Muscle layer of colon (tissue), 2 donors: ENCODE measurements around the gene ATP5MK.
"Not testable (repeated sequence)": the region's sequence is repeated elsewhere in the genome, so short reads cannot be mapped to it uniquely, and the experiment has no call there.

Experiments used
- H3K27ac ChIP-seq: one replicate; pipeline ENCODE4 v1.7.0; 2013; ENCODE audit warnings: low read depth, mild to moderate bottlenecking, low read length, moderate library complexity
- H3K27me3 ChIP-seq, 2 donors: one replicate each; pipeline ENCODE4 v1.7.0; 2013; ENCODE audit warnings: low read length in 2 of 2, mild to moderate bottlenecking in 2 of 2; ENCODE audit not compliant: insufficient read depth in 2 of 2, control insufficient read depth in 1 of 2
- H3K36me3 ChIP-seq: one replicate; pipeline ENCODE4 v1.7.0; 2013; ENCODE audit warnings: mild to moderate bottlenecking, low read length; ENCODE audit not compliant: insufficient read depth
- H3K4me1 ChIP-seq: one replicate; pipeline ENCODE4 v1.7.0; 2013; ENCODE audit warnings: mild to moderate bottlenecking, low read length; ENCODE audit not compliant: insufficient read depth
- H3K4me3 ChIP-seq, 2 donors: one replicate each; pipeline ENCODE4 v1.7.0; 2013; ENCODE audit warnings: low read length in 2 of 2, low read depth in 1 of 2, mild to moderate bottlenecking in 1 of 2, moderate library complexity in 1 of 2
- H3K9ac ChIP-seq: one replicate; pipeline ENCODE4 v1.7.0; 2013; ENCODE audit warnings: low read length
- H3K9me3 ChIP-seq: one replicate; pipeline ENCODE4 v1.7.0; 2013; ENCODE audit warnings: mild to moderate bottlenecking, low read length
- donor health status: abdominal sarcoma.
- donor health status: Adenocarcinoma of cecum.

The ATP5MK gene

DNA sequence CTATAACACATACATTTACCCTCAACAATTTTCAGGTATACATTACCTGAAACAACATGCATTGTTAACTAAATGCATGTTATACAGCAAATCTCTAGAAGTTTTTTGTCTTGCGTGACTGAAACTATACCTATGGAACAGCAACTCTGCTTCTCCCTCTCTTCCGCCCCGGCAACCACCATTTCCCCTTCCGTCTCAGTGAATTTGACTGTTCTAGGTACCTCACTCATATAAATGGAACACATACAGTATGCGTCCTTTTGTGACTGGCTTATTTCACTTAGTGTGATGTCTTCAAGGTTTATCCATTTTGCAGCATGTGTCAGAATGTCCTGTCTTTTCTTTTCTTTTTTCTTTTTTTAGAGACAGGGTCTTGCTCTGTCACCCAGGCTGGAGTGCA lies 33.4 kb upstream of the ATP5MK start:
- Histone ChIP-seq H3K9me3 (no peaks in the 10 kb centered on the region), H3K36me3 (peaks cover 52% of the 10 kb centered on the region), H3K4me3 (no peak overlapping the region), H3K27me3 (no peaks in the 10 kb centered on the region), H3K27ac (no peak overlapping the region), H3K4me1 (no peaks in the 10 kb centered on the region), H3K9ac (no peak overlapping the region)

DNA sequence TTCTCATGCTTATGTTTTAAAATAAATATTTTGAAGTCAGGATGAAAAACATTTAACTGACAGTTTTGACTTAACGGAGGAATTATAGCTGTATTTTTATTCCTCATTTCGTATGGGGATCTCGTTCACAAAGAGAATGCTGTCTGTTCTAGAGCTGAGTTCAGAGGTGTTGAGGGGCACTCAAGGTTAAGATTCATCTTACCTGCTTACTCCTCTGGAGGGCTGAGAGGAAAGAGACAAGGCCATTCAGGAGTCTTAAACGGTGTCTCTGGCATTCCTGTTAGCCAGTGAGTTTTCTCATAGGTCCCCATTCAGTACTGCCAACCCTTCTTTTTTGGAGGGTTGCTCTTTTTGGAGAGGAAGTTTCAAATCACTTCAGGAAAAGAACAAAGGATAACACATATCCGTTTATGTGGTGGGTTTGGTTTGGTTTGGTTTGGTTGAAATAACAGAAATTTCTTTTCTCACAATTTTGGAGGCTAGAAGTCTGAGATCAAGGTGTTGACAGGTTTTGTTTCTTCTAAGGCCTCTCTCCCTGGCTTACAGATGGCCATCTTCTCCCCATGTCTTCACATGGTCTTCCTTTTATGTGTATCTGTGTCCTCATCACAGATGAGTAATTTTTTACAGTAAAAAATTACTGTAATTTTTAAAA lies 32.8 kb upstream of the ATP5MK start:
- H3K9ac ChIP-seq, result no peak overlapping the region
- H3K27ac ChIP-seq, result no peak overlapping the region
- H3K27me3 ChIP-seq, result no peaks in the 10 kb centered on the region
- H3K4me1 ChIP-seq, result no peaks in the 10 kb centered on the region
- no peaks in the 10 kb centered on the region for H3K9me3 ChIP-seq
- H3K36me3 ChIP-seq, result peaks cover 52% of the 10 kb centered on the region
- no peak overlapping the region for H3K4me3 ChIP-seq

DNA sequence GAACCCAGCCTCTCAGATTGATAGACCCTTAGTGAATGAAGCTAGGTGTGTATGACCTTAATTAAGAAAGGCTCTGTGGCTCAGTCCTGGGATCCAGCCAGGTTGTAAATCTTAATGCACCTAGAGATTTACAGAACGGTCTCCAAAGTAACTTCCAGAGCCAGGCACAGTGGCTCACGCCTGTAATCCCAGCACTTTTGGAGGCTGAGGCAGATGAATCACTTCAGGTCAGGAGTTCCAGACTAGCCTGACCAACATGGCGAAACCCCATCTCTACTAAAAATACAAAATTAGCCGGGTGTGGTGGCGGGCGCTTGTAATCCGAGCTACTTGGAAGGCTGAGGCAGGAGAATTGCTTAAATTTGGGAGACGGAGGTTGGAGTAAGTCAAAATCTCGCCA lies 31.6 kb upstream of the ATP5MK start:
- peaks cover 53% of the 10 kb centered on the region for H3K36me3 ChIP-seq
- no peaks in the 10 kb centered on the region for H3K4me1 ChIP-seq
- no peaks in the 10 kb centered on the region for H3K27me3 ChIP-seq
- no peak overlapping the region for H3K9ac ChIP-seq
- H3K4me3 ChIP-seq, result no peak overlapping the region
- H3K27ac ChIP-seq, result no peak overlapping the region
- H3K9me3 ChIP-seq, result no peaks in the 10 kb centered on the region

DNA sequence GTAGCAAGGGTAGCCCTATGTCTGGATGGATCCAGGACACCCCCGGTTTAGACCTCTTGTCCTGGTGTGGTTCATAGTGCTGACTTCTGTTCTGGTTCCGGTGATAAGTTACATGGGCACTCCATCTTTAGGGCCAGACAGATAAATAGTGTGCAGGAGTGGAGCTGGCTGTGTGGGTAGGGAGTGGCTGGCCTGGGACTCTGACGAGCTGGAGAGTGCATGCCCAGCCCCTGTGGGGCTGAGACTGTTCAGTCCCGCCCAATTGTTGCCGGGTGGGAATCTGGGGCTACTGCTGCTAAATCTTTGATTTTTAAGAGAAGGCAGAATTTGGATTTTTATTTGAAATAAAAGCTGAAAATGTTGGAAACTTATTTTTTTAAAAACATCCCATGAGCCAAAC lies 27.5 kb upstream of the ATP5MK start:
- Histone ChIP-seq H3K27ac (no peak overlapping the region), H3K9ac (no peak overlapping the region), H3K9me3 (no peaks in the 10 kb centered on the region), H3K4me3 (no peak overlapping the region), H3K4me1 (no peaks in the 10 kb centered on the region), H3K27me3 (no peaks in the 10 kb centered on the region), H3K36me3 (peaks cover 76% of the 10 kb centered on the region)

DNA sequence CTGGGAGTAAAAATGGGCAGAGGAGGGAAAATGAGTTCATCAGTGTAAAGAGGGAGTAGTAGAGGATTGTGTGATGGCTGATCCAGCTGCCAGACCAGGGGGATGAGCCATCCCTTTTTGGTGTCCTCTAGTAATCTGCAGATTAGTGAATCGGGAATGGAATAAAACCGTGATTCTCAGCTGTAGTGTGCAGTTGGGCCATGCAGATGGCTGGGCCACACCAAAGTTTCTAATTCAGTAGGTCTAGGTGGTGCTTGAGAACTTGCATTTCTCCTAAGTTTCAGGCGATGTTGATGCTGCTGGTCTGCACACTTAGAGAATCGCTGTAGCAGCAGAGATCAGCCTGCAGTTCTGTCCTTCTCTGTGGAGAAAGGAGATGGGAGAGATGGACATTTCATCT lies 22.8 kb upstream of the ATP5MK start:
- Histone ChIP-seq H3K9ac (no peak overlapping the region), H3K27ac (no peak overlapping the region), H3K4me3 (no peak overlapping the region), H3K36me3 (peaks cover 88% of the 10 kb centered on the region), H3K27me3 (no peaks in the 10 kb centered on the region), H3K9me3 (no peaks in the 10 kb centered on the region), H3K4me1 (no peaks in the 10 kb centered on the region)

DNA sequence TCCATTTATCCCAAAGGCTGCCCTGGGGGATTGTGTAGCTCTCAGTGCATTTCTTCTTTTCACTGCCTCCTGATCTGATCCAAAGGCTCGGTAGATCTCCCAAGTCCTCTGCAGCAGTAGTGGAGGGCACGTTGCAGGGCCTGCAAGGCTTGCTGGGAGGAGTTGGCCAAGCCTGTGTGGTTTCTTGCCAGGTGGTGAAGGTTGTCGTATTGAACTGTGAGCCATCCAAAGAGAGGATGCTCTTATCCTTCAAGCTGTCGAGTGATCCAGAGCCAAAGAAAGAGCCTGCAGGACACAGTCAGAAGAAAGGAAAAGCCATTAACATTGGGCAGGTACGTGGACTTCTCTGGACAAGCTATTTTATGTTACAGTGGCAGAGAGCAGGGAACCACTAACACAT lies 21.3 kb upstream of the ATP5MK start:
- H3K4me1 ChIP-seq, result no peaks in the 10 kb centered on the region
- H3K4me3 ChIP-seq, result no peak overlapping the region
- H3K36me3 ChIP-seq, result peaks cover 88% of the 10 kb centered on the region
- no peak overlapping the region for H3K9ac ChIP-seq
- H3K27me3 ChIP-seq, result no peaks in the 10 kb centered on the region
- H3K9me3 ChIP-seq, result no peaks in the 10 kb centered on the region
- no peak overlapping the region for H3K27ac ChIP-seq

DNA sequence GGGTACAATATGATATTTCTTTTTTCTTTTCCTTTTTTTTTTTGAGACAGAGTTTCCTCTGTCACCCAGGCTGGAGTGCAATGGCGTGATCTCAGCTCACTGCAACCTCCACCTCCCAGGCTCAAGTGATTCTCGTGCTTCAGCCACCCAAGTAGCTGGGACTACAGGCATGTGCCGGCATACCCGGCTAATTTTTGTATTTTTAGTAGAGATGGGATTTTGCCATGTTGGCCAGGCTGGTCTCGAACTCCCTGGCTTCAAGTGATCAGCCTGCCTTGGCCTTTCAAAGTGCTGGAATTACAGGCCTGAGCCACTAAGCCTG lies 20.8 kb upstream of the ATP5MK start:
- not testable (repeated sequence) for H3K4me1 ChIP-seq, H3K4me3 ChIP-seq, H3K9ac ChIP-seq, H3K27ac ChIP-seq, H3K9me3 ChIP-seq, H3K27me3 ChIP-seq
- H3K36me3 ChIP-seq, result peaks cover 87% of the 10 kb centered on the region

DNA sequence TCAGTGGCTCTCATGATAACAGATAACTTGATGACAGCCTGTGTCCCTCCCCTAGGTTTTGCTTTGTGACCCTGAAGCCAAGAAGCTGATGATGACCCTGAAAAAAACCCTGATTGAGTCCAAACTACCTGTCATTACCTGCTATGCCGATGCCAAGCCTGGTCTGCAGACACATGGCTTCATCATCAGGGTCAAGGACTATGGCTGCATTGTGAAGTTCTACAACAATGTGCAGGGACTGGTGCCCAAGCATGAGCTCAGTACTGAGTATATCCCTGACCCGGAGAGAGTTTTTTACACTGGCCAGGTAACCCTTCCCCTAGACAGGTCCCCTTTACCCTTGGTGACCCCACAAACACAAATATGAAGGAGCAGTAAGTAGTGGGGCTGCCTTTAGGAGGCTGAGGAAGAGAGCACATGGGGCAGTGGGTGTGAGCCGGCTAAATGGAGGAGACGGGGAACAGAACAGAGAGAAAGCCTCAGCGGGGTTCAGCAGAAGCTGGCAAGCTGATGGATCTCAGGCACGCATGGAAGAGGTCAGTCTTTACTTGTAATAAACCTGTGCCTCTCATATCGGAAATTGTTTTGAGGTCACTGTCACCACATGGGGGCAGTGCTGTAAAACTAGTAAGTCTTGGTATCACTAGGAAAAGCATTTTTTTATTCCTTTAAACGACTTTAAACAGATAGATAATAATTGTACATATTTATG lies 20.3 kb upstream of the ATP5MK start:
- H3K27me3 ChIP-seq, result no peaks in the 10 kb centered on the region
- no peak overlapping the region for H3K27ac ChIP-seq
- H3K36me3 ChIP-seq, result peaks cover 89% of the 10 kb centered on the region
- H3K9me3 ChIP-seq, result no peaks in the 10 kb centered on the region
- no peak overlapping the region for H3K4me3 ChIP-seq
- no peaks in the 10 kb centered on the region for H3K4me1 ChIP-seq
- no peak overlapping the region for H3K9ac ChIP-seq

DNA sequence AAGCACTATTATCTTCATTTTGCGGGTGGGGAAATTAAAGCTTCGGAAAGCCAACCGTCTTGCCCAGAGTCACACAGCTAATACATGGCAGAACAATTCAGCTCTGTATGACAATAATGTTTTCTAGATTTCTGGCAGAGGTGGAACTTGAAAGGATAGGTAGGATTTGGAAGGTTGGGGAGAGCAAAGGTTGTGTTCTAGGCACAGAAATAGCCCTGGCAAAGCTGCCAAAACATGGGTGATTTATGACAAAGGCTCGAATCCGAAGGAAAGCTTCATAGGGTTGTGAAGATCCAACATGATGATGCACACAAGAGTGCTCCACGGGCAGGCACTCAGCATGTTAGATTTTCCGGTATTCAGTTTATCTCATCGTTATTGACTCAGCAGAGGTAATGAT lies 19.3 kb upstream of the ATP5MK start:
- Histone ChIP-seq H3K27ac (no peak overlapping the region), H3K9me3 (no peaks in the 10 kb centered on the region), H3K36me3 (peaks cover 84% of the 10 kb centered on the region), H3K9ac (no peak overlapping the region), H3K27me3 (no peaks in the 10 kb centered on the region), H3K4me3 (no peak overlapping the region), H3K4me1 (no peaks in the 10 kb centered on the region)

DNA sequence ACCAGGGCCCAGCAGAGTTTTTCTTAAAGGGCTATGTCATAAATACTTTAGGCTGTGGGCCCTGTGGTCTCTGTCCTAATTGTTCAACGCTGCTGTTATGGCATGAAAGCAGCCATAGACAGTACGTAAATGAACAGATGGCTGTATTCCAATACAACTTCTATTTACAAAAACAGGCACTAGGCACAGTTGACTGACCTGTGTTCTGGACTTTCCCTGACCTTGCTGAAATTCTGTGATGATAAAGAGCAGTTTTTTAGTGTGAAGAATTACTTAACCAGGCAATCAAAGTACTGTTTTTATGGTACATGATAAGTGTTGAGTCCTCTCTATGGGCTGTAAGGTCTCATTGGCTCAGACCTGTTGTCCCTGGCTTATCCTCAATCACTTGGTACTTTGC lies 17.3 kb upstream of the ATP5MK start:
- Histone ChIP-seq H3K4me3 (no peak overlapping the region), H3K9me3 (no peaks in the 10 kb centered on the region), H3K9ac (no peak overlapping the region), H3K36me3 (peaks cover 75% of the 10 kb centered on the region), H3K27ac (no peak overlapping the region), H3K4me1 (no peaks in the 10 kb centered on the region), H3K27me3 (no peaks in the 10 kb centered on the region)

DNA sequence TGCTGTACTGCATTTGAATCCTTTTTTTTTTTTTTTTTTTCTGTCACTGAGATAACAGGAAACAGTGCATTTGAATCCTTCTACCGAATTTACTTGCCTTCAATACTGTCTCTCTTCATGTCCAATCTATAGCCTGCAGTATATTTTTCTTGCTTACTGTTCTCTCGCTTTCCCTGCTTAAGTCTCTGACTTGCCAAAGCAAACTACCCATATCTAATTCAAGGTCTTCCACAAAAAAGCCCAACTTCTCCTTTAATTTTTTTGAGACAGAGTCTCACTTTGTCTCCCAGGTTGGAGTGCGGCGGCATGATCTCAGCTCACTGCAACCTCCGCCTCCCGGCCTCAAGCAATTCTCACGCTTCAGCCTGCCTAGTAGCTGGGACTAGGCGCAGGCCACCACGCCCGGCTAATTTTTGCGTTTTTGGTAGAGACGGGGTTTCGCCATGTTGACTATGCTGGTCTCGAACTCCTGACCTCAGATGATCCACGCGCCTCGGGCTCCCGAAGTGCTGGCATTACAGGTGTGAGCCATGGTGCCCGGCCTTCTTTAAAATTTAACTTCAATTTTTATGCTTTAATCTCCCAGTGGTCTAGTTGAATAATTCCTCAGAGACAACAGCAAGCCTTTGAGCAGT lies 1.0 kb upstream of the ATP5MK start:
- Histone ChIP-seq H3K4me3 (peak overlapping the region in 1 of 2 donors; percentile 99), H3K36me3 (peaks cover 33% of the 10 kb centered on the region), H3K27ac (peak overlapping the region; percentile 65), H3K9ac (peak overlapping the region; percentile 88), H3K27me3 (no peaks in the 10 kb centered on the region), H3K4me1 (peaks cover 28% of the 10 kb centered on the region), H3K9me3 (no peaks in the 10 kb centered on the region)

DNA sequence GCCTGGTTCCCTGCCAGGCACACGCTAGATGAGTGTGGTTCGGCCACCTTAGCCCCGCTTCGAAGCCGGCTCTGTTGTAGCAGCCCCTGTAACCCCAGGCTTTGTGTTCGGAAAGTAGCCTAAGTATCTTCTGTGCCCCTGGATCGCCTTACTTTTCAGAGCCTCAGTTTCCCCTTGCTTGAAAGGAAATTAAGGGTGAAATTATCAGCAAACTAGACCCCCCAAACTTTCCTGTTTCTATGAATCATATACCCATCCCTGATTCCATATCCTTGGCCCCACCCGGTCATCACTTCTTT lies 463 bp upstream of the ATP5MK start:
- no peaks in the 10 kb centered on the region for H3K27me3 ChIP-seq
- peak overlapping the region; percentile 65 for H3K27ac ChIP-seq
- peaks cover 28% of the 10 kb centered on the region for H3K4me1 ChIP-seq
- H3K36me3 ChIP-seq, result peaks cover 33% of the 10 kb centered on the region
- peak overlapping the region; percentile 78 to 99 for H3K4me3 ChIP-seq
- no peaks in the 10 kb centered on the region for H3K9me3 ChIP-seq
- peak overlapping the region; percentile 88 for H3K9ac ChIP-seq
